Testis (tissue), 2 donors: ENCODE results near the gene EPDR1.

Source experiments
- CTCF ChIP-seq, 3 experiments: fragments of 450-650 bp in 2 of 3; fragments of 200-600 bp in 1 of 3; sonication (generic) in 1 of 3; IDR thresholded peaks; one replicate each; pipeline ENCODE4 v1.5.1; 2016 to 2019; ENCODE audit warnings: antibody characterized with exemption in 3 of 3, mild to moderate bottlenecking in 2 of 3, moderate library complexity in 1 of 3
- POLR2A ChIP-seq: fragments of 450-650 bp; IDR thresholded peaks from one replicate; pipeline ENCODE4 v1.6.1; 2017; ENCODE audit warnings: antibody characterized with exemption, mild to moderate bottlenecking, moderate library complexity

- TF ChIP-seq POLR2A (no peak), CTCF (IDR thresholded peaks at IDR 0.05) (no peak)
Measured at GRCh38 chr7:37942934-37943610, 22.6 kb downstream of the EPDR1 start.
